ENCODE results near the gene IL6ST.
A peak's percentile ranks its signal among the peaks of the same experiment; 100 is the strongest.

GRCh38 chr5:55934115-55934613 is 60.6 kb downstream of the IL6ST start:
- TF ChIP-seq EGR1 (IDR thresholded peaks at IDR 0.05; ENCODE audit: low read depth in 2 of 2) = peak in 1 of 2 donors; percentile 66
- TF ChIP-seq, protein P1, sequence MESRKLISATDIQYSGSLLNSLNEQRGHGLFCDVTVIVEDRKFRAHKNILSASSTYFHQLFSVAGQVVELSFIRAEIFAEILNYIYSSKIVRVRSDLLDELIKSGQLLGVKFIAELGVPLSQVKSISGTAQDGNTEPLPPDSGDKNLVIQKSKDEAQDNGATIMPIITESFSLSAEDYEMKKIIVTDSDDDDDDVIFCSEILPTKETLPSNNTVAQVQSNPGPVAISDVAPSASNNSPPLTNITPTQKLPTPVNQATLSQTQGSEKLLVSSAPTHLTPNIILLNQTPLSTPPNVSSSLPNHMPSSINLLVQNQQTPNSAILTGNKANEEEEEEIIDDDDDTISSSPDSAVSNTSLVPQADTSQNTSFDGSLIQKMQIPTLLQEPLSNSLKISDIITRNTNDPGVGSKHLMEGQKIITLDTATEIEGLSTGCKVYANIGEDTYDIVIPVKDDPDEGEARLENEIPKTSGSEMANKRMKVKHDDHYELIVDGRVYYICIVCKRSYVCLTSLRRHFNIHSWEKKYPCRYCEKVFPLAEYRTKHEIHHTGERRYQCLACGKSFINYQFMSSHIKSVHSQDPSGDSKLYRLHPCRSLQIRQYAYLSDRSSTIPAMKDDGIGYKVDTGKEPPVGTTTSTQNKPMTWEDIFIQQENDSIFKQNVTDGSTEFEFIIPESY (IDR thresholded peaks at IDR 0.05) = peak; percentile 77

All from liver (tissue), 2 donors.